Measurements from ENCODE around the gene SRMS.

SRMS gene

GRCh38 chr20:63547725-63548480 is at the start of gene SRMS:
TSS of gene SRMS (minus strand) at chr20:63547749. CDS start at chr20:63547463, 286 bp downstream.
- no peak for DNase-seq

GRCh38 chr20:63596423-63596822 is 48.9 kb upstream of the SRMS start:
- DNase-seq, result no peak

GRCh38 chr20:63595416-63596127 is 48.0 kb upstream of the SRMS start:
- DNase-seq, result no peak

GRCh38 chr20:63594043-63594561 is 46.6 kb upstream of the SRMS start:
- no peak for DNase-seq

GRCh38 chr20:63592661-63593060 is 45.1 kb upstream of the SRMS start:
- DNase-seq, result no peak

- no peak for DNase-seq
Observed at GRCh38 chr20:63591786-63592355, 44.3 kb upstream of the SRMS start.

- no peak for DNase-seq
Observed at GRCh38 chr20:63591147-63591533, 43.6 kb upstream of the SRMS start.

GRCh38 chr20:63590218-63591146 is 42.9 kb upstream of the SRMS start:
- no peak for DNase-seq

GRCh38 chr20:63589261-63590217 is 42.0 kb upstream of the SRMS start:
- no peak for DNase-seq

- DNase-seq, result no peak
Observed at GRCh38 chr20:63588641-63589041, 41.1 kb upstream of the SRMS start.

- peak; percentile 53 to 71 for DNase-seq
Observed at GRCh38 chr20:63587776-63588591, 40.4 kb upstream of the SRMS start.

- no peak for DNase-seq
Observed at GRCh38 chr20:63587256-63587655, 39.7 kb upstream of the SRMS start.

- no peak for DNase-seq
Observed at GRCh38 chr20:63586797-63587196, 39.2 kb upstream of the SRMS start.

- no peak for DNase-seq
Observed at GRCh38 chr20:63585616-63586565, 38.3 kb upstream of the SRMS start.

GRCh38 chr20:63582382-63583063 is 35.0 kb upstream of the SRMS start:
- no peak for DNase-seq

- peak; percentile 61 to 74 for DNase-seq
Observed at GRCh38 chr20:63580796-63581461, 33.4 kb upstream of the SRMS start.

GRCh38 chr20:63579017-63579694 is 31.6 kb upstream of the SRMS start:
- no peak for DNase-seq

Measured in Kasumi-1 (cell line).